K562 (cell line): ENCODE data around the gene URGCP. TPM values are rescaled to one million over a fixed set of nuclear protein-coding genes. Genes with fewer than 3 reads are reported as not detected.

ENCODE experiments used
- ATAC-seq: fragments of 200-7000 bp; cut with Tn5 transposase; 3 replicates; pipeline ENCODE4 v1.9.1; 2020; ENCODE audit warnings: moderate library complexity
- BruUV-seq: library from RNA; stranded (reverse); fragments of 400-500 nt; replicated peaks from 2 replicates; lab custom pipeline; 2021; lab: Mats Ljungman, UMichigan
- CTCF ChIA-PET: fragments of 300-600 bp; formaldehyde crosslinking; extraction: SDS; loops from one replicate; lab custom pipeline; 2021; ENCODE audit warnings: low intra/inter-chr PET ratio; lab: Yijun Ruan, JAX
- POLR2A ChIA-PET: fragments of 300-600, 350-650 bp; sonication (Branson Sonifier 250); formaldehyde crosslinking; extraction: SDS; loops from one replicate; lab custom pipeline; 2021; ENCODE audit warnings: antibody characterized with exemption, inconsistent platforms; lab: Yijun Ruan, JAX
- DNase-seq, 4 experiments: peaks; one replicate each; pipeline versions ENCODE4 v3.0.0 to v3.0.0-alpha.2; 2011 to 2018; ENCODE audit warnings: low spot score in 3 of 4, mixed read lengths in 3 of 4; ENCODE audit errors: extremely low read depth in 1 of 4
- FAIRE-seq: peaks from 2 replicates; lab custom pipeline; 2011; peaks lifted over from hg19 to GRCh38; lab: Jason Lieb, UNC
- H2AFZ ChIP-seq: 2 replicates; pipeline ENCODE4 v1.6.0; 2011; ENCODE audit warnings: low read depth, low read length, control low read depth, inconsistent platforms
- H3K27ac ChIP-seq: fragments of 200-600 bp; 3 replicates; pipeline ENCODE4 v1.8.0; 2011; ENCODE audit warnings: low read depth, mild to moderate bottlenecking, control low read depth, inconsistent platforms, low read length, moderate library complexity, mixed read lengths; ENCODE audit errors: extremely low read depth
- H3K27me3 ChIP-seq, 2 experiments: fragments of 300-600 bp in 1 of 2; 2 replicates in 1 of 2; 3 replicates in 1 of 2; pipeline versions ENCODE4 v1.6.0 to v1.8.0; 2011; ENCODE audit warnings: inconsistent platforms in 2 of 2, low read length in 2 of 2, mild to moderate bottlenecking in 1 of 2, mixed read lengths in 1 of 2, moderate library complexity in 1 of 2; ENCODE audit not compliant: control insufficient read depth in 2 of 2, insufficient read depth in 2 of 2
- H3K36me3 ChIP-seq: fragments of 300-600 bp; 3 replicates; pipeline ENCODE4 v1.8.0; 2011; ENCODE audit warnings: mild to moderate bottlenecking, low read length, inconsistent platforms; ENCODE audit not compliant: control insufficient read depth, insufficient read depth
- H3K4me1 ChIP-seq, 2 experiments: fragments of 200-600 bp in 1 of 2; replicated peaks in 1 of 2; 2 replicates in 1 of 2; 3 replicates in 1 of 2; pipeline versions ENCODE4 v1.5.1 to v1.8.0; 2011; ENCODE audit warnings: inconsistent platforms in 2 of 2, low read length in 2 of 2, mild to moderate bottlenecking in 1 of 2, mixed read lengths in 1 of 2, moderate library complexity in 1 of 2; ENCODE audit not compliant: control insufficient read depth in 2 of 2, insufficient read depth in 2 of 2
- H3K4me2 ChIP-seq: 2 replicates; pipeline ENCODE4 v1.6.1; 2011; ENCODE audit warnings: low read length, control low read depth, inconsistent platforms, mixed read lengths; ENCODE audit not compliant: insufficient read depth
- H3K4me3 ChIP-seq: fragments of 200-600 bp; sonication (generic), shearing (Covaris generic); 2 replicates; pipeline ENCODE4 v1.5.1; 2016; ENCODE audit warnings: control low read depth, inconsistent platforms
- H3K79me2 ChIP-seq: fragments of 200-600 bp; 3 replicates; pipeline ENCODE4 v1.8.0; 2011; ENCODE audit warnings: low read length, inconsistent platforms; ENCODE audit not compliant: control insufficient read depth, insufficient read depth
- H3K9ac ChIP-seq, 2 experiments: 2 replicates each; pipeline versions ENCODE4 v1.6.0 to v1.6.1; 2011; ENCODE audit warnings: low read depth in 2 of 2, low read length in 2 of 2, control low read depth in 1 of 2, inconsistent platforms in 1 of 2, mild to moderate bottlenecking in 1 of 2, mixed read lengths in 1 of 2; ENCODE audit not compliant: insufficient read depth in 1 of 2
- H3K9me1 ChIP-seq: one replicate; pipeline ENCODE4 v1.6.0; 2011; ENCODE audit warnings: inconsistent platforms, mild to moderate bottlenecking, low read length, moderate library complexity; ENCODE audit not compliant: control insufficient read depth, insufficient read depth
- H3K9me3 ChIP-seq: replicated peaks from 2 replicates; pipeline ENCODE4 v1.5.1; 2011; ENCODE audit warnings: low read depth, low read length, inconsistent platforms; ENCODE audit not compliant: control insufficient read depth, insufficient read depth
- H4K20me1 ChIP-seq: replicated peaks from 2 replicates; pipeline ENCODE4 v1.6.1; 2011; ENCODE audit warnings: low read length, inconsistent platforms, mixed read lengths; ENCODE audit not compliant: control insufficient read depth, insufficient read depth
- BDP1 ChIP-seq: IDR thresholded peaks from 3 replicates; pipeline ENCODE4 v1.6.1; 2011; ENCODE audit not compliant: insufficient read length, insufficient read depth
- GTF2F1 ChIP-seq: IDR thresholded peaks from 2 replicates; pipeline ENCODE4 v1.6.1; 2011; ENCODE audit warnings: low read depth, low read length, improper control_type of control experiment
- HNRNPK ChIP-seq: fragments of 200-400 bp; formaldehyde crosslinking; IDR thresholded peaks from one replicate; pipeline ENCODE4 v1.6.1; 2018; ENCODE audit warnings: mild to moderate bottlenecking, low read depth, low read length; ENCODE audit not compliant: poor library complexity, severe bottlenecking
- KLF10 ChIP-seq: fragments of 250-450 bp; sonication (Bioruptor Pico); IDR thresholded peaks from 2 replicates; pipeline ENCODE4 v1.6.1; 2021; ENCODE audit warnings: matching md5 sums
- POLR2A ChIP-seq: fragments of 450-650 bp; conservative IDR thresholded peaks from 2 replicates; pipeline ENCODE4 v1.6.1; 2016
- PTRF ChIP-seq: fragments of 450-650 bp; IDR thresholded peaks from 2 replicates; pipeline ENCODE4 v1.6.1; 2016; ENCODE audit warnings: mild to moderate bottlenecking, missing genetic modification characterization, missing compliant biosample characterization
- STAG1 ChIP-seq: sonication (generic); formaldehyde crosslinking; IDR thresholded peaks from 2 replicates; pipeline ENCODE4 v1.5.0; 2020; ENCODE audit warnings: missing genetic modification reagents, borderline replicate concordance
- ZBTB7A ChIP-seq: IDR thresholded peaks from 2 replicates; pipeline ENCODE4 v1.6.1; 2011; ENCODE audit warnings: low read depth, mild to moderate bottlenecking, low read length, moderate library complexity, borderline replicate concordance; ENCODE audit not compliant: control insufficient read depth
- ZNF274 ChIP-seq: IDR thresholded peaks from 2 replicates; pipeline ENCODE4 v1.6.1; 2011; ENCODE audit warnings: low read depth, mild to moderate bottlenecking, low read length, moderate library complexity, borderline replicate concordance
- WGBS: fragments of 100-300 bp; shearing (Covaris generic); methylation state at CpG from one replicate; pipeline ENCODE4 v1.1.6; 2016; ENCODE audit warnings: low coverage, mixed read lengths; ENCODE audit not compliant: insufficient coverage; ENCODE audit errors: missing lambda C conversion rate; 5-methylcytosine and 5-hydroxymethylcytosine counted together
- in situ Hi-C: fragments of 300-500 bp; cut with MboI; formaldehyde crosslinking; loops from 4 replicates; pipeline ENCODE4 v1.15.0; 2018; ENCODE audit warnings: inconsistent platforms, mixed read lengths
- intact Hi-C: fragments of 100-400 bp; cut with micrococcal nuclease; formaldehyde crosslinking; loops from 2 replicates; pipeline ENCODE4 v1.14.2; 2022
- polyA plus RNA-seq, 8 experiments: library from polyadenylated mRNA; depleted of rRNA in 4 of 8; stranded (reverse) in 5 of 8; unstranded in 3 of 8; fragments of >200 nt; fragmentation: Nextera tagmentation in 2 of 8; fragmentation: Illumina TruSeq in 1 of 8; extraction: Ambion mirVana in 2 of 8; extraction: Trizol in 1 of 8; gene quantifications; 2 replicates each; pipeline versions ENCODE4 v1.2.1 to v1.2.3, GENCODE V29; 2011 to 2014; ENCODE audit warnings: inconsistent platforms in 1 of 8, missing spikeins in 1 of 8
- total RNA-seq, 7 experiments: library from RNA; depleted of rRNA in 6 of 7; stranded (reverse); fragments of >200 nt in 6 of 7; fragmentation: Illumina TruSeq in 2 of 7; extraction: Trizol in 2 of 7; gene quantifications; 2 replicates each; pipeline versions ENCODE4 v1.2.1 to v1.2.3, GENCODE V29; 2011 to 2021; ENCODE audit warnings: low replicate concordance in 1 of 7
- TF ChIP-seq, protein P1 (sequence below), 3 experiments: fragments of 200-800 bp in 1 of 3; fragments of 250-450 bp in 1 of 3; fragments of 450-650 bp in 1 of 3; sonication (Bioruptor Pico) in 1 of 3; sonication (Bioruptor generic) in 1 of 3; formaldehyde crosslinking in 1 of 3; IDR thresholded peaks; 2 replicates each; pipeline versions ENCODE4 v1.6.1 to v1.8.0; 2016 to 2022; ENCODE audit warnings: mild to moderate bottlenecking in 2 of 3, missing genetic modification characterization in 2 of 3, missing compliant biosample characterization in 1 of 3, moderate library complexity in 1 of 3

Gene URGCP
- total and polyA plus RNA-seq, 9 of the 15 experiments (the other 6 are each of a cell fraction or from before 2014, with no cell fraction given): 1.7 to 25.8 (median 12.5) TPM

DNA sequence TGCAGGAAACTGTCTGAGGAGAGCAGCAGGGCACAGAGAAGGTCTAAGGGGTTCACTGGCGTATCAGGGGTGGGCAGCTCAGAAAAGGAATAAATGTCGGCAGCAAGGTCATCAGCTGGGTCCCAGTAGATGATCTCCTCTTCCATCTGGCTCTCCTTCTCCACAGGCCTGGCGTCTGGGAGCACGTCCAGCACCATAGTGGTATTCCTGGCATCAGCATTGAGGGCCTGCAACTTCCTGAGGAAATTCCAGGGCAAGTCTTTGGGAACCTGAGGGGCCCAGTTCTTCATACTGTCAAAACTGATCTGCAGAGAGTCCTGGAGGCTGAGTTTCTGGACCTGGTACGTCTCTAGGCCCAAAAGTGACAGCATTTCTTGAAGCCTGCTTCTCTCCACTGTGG lies 27.5 kb downstream of the URGCP start:
- H3K4me1 ChIP-seq: peaks cover 0 to 2% of the 10 kb centered on the region in 2 experiments; a peak in 3 of 5 replicates
- FAIRE-seq: no peak
- in situ Hi-C loops (no loop called here), intact Hi-C loops (no loop called here)
- no peaks in the 10 kb centered on the region for H3K9me1 ChIP-seq
- no peak overlapping the region for H3K9ac ChIP-seq
- H3K4me3 ChIP-seq: no peak overlapping the region
- ChIA-PET POLR2A (interaction anchor here (2.0 kb wide), 1 partner anchor 12 kb away, joined by 7 read pairs; no protein-coding TSS in a partner anchor), CTCF (no interaction called here)
- no TSS peak for BruUV-seq
- ATAC-seq: no peak
- no peaks in the 10 kb centered on the region for H3K79me2 ChIP-seq
- no peak overlapping the region for H3K4me2 ChIP-seq
- H3K27me3 ChIP-seq: no peaks in the 10 kb centered on the region
- no peaks in the 10 kb centered on the region for H3K9me3 ChIP-seq
- H4K20me1 ChIP-seq: no peaks in the 10 kb centered on the region; the same call in 1 of the 2 replicates
- 88% methylated on average over 5 of the region's 5 CpGs for WGBS
- H2AFZ ChIP-seq: no peak overlapping the region
- no peak for DNase-seq
- H3K36me3 ChIP-seq: peaks cover 71% of the 10 kb centered on the region
- no peak overlapping the region for H3K27ac ChIP-seq
- no peak for TF ChIP-seq ZNF274
- no peak for TF ChIP-seq KLF10 (CRISPR knock-in tag)
- TF ChIP-seq ZBTB7A: no peak
- no peak for TF ChIP-seq BDP1
- no peak for TF ChIP-seq POLR2A
- no peak for TF ChIP-seq PTRF (tag)
- no peak for TF ChIP-seq HNRNPK
- TF ChIP-seq STAG1 (CRISPR knock-in tag): no peak
- TF ChIP-seq, protein P1, sequence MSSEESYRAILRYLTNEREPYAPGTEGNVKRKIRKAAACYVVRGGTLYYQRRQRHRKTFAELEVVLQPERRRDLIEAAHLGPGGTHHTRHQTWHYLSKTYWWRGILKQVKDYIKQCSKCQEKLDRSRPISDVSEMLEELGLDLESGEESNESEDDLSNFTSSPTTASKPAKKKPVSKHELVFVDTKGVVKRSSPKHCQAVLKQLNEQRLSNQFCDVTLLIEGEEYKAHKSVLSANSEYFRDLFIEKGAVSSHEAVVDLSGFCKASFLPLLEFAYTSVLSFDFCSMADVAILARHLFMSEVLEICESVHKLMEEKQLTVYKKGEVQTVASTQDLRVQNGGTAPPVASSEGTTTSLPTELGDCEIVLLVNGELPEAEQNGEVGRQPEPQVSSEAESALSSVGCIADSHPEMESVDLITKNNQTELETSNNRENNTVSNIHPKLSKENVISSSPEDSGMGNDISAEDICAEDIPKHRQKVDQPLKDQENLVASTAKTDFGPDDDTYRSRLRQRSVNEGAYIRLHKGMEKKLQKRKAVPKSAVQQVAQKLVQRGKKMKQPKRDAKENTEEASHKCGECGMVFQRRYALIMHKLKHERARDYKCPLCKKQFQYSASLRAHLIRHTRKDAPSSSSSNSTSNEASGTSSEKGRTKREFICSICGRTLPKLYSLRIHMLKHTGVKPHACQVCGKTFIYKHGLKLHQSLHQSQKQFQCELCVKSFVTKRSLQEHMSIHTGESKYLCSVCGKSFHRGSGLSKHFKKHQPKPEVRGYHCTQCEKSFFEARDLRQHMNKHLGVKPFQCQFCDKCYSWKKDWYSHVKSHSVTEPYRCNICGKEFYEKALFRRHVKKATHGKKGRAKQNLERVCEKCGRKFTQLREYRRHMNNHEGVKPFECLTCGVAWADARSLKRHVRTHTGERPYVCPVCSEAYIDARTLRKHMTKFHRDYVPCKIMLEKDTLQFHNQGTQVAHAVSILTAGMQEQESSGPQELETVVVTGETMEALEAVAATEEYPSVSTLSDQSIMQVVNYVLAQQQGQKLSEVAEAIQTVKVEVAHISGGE (CRISPR knock-in tag; IDR thresholded peaks at IDR 0.05): no peak
- TF ChIP-seq GTF2F1: no peak
